Coronary artery (tissue), 2 donors: ENCODE results near the gene ETV6.
A peak's percentile ranks its signal among the peaks of the same experiment; 100 is the strongest.

Experiments
- DNase-seq: peaks from one replicate; pipeline ENCODE4 v3.0.0-alpha.2; 2017; ENCODE audit warnings: low spot score
- H3K27ac ChIP-seq, 2 donors: fragments of 200-600 bp; sonication (generic); one replicate each; pipeline ENCODE4 v1.5.1; 2016 to 2019
- H3K4me3 ChIP-seq: fragments of 200-600 bp; sonication (generic); 2 replicates; pipeline ENCODE4 v1.5.1; 2016; ENCODE audit warnings: mild to moderate bottlenecking, moderate library complexity
- TF ChIP-seq, protein P1 (sequence below): fragments of 200-600 bp; sonication (generic); IDR thresholded peaks from one replicate; pipeline ENCODE4 v1.5.1; 2019; ENCODE audit warnings: antibody characterized with exemption

Gene ETV6

DNA sequence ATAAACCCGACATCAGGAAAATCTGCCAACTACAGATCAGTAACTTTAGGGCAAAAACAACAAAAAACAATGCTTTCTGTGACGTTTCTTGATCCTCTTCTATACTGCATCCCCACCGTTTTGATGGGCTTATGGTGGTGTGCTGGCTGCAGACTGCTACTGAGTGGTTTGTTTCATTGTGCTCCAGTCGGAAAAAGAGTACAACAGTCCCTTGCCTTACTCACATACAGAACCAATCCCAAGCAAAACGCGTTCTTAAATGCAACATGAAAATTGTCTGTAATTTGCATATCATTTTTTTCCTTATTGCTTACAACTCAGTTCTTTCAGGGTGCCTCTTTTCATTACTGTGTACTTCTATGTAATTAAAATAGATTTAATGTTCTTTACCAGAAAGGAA is 2.3 kb downstream of the ETV6 start:
- TF ChIP-seq, protein P1, sequence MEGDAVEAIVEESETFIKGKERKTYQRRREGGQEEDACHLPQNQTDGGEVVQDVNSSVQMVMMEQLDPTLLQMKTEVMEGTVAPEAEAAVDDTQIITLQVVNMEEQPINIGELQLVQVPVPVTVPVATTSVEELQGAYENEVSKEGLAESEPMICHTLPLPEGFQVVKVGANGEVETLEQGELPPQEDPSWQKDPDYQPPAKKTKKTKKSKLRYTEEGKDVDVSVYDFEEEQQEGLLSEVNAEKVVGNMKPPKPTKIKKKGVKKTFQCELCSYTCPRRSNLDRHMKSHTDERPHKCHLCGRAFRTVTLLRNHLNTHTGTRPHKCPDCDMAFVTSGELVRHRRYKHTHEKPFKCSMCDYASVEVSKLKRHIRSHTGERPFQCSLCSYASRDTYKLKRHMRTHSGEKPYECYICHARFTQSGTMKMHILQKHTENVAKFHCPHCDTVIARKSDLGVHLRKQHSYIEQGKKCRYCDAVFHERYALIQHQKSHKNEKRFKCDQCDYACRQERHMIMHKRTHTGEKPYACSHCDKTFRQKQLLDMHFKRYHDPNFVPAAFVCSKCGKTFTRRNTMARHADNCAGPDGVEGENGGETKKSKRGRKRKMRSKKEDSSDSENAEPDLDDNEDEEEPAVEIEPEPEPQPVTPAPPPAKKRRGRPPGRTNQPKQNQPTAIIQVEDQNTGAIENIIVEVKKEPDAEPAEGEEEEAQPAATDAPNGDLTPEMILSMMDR: no peak
- Histone ChIP-seq H3K4me3 (peak overlapping the region; percentile 84), H3K27ac (peak overlapping the region; percentile 94 to 99)
- DNase-seq: no peak

DNA sequence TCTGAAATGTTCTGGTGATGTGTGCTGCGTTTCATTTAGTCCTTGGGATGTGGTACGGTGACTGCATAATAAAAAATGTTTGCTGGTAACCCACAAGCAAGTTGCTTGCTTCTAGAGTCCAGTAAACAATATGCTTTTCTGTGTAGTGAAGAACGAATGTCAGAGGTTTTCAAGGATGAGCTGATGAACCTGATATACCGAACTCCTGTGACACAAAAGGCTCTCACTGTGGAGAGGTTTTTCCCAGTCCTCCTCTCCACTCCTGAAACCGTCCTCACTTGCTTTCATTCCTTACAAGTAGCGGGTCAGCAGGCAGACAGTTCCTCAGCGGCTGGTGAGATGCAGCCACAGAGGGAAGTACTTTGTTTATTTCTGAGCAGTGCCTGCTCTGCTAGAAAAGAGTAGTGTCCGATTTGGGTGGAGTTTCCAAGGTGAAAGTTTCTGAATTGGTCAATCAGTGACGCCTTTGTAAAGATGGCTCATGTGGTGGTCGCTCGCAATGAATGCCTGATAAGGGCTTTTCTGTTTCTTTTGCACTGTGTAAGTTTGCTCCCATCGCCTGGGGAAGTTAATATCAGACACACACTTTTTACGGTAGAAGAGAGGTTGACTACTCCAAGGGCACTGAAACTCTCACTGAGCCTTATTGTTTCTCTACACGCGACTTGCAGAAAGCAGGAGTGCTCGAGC is 3.0 kb downstream of the ETV6 start:
- peak overlapping the region; percentile 94 to 99 for H3K27ac ChIP-seq
- DNase-seq: no peak
- peak overlapping the region; percentile 84 for H3K4me3 ChIP-seq
- TF ChIP-seq, protein P1: no peak

DNA sequence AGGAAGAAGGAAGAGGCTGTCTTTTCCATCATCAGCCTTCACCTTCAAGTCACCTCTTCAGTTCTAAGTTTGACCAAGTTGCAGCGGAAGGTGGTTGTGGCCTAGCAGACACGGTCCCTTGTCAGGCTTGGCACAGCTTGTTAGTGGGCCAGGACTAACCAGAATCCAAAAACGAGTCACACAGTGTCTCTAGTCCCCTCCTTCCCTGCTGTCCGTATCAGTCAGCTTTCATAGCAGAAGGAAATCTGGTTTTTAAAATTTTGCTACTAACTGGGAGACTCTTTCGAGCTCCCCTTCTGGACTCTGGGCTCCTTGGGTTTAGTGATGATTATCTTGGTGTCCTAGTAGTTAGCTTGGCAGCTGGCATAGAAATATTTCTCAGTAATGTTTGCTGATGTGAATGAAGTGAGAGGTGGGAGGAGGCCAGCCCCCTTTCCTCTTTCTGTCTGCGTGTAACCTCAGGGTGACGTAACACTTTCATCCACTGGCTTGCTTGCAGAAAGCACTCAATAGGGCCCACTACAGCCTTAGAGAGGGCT is 3.8 kb downstream of the ETV6 start:
- TF ChIP-seq, protein P1: no peak
- Histone ChIP-seq H3K27ac (peak overlapping the region; percentile 94 to 99), H3K4me3 (peak overlapping the region; percentile 84)
- DNase-seq: no peak

DNA sequence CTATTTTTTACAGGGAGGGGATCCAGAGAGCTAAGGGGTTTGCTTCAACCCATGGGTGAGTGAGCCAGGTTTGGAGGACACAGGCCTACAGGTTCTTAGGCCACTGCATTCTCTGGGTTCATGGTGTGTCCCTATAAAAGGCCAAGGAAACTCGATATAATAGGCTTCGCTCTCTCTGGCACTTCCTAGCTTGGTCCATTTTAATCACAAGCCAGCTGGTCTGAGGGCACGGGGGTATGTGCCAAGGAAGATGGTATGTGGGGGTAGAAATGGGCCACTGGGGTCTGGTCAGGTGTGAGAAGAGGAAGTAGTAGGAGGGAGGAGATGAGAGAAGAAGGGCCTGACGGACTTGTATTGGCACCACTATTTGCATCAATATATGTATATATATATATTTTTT is 4.9 kb downstream of the ETV6 start:
- no peak for DNase-seq
- Histone ChIP-seq H3K4me3 (no peak overlapping the region), H3K27ac (peak overlapping the region; percentile 48 to 64)
- TF ChIP-seq, protein P1: no peak

DNA sequence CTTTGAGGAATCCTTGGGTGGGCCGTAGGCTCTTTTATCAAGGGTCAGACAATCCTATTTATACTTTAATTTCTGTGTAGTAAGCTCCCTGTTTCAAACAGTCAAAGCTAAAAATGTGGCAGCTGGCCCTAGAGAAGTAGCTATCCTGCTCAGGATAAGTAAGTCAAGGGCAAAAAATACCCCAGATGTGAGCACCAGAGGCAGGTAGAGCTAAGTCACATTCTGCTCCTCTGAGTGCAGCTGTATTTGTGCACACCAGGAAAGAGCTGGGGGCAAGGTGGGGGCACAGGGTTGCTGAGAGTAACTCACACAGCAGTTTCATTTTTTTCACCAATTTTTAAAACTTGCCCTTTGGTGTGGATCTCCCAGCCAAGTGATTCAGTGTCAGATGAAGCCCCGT is 5.3 kb downstream of the ETV6 start:
- H3K27ac ChIP-seq: peak overlapping the region; percentile 48 to 64
- H3K4me3 ChIP-seq: no peak overlapping the region
- DNase-seq: no peak
- TF ChIP-seq, protein P1: no peak

DNA sequence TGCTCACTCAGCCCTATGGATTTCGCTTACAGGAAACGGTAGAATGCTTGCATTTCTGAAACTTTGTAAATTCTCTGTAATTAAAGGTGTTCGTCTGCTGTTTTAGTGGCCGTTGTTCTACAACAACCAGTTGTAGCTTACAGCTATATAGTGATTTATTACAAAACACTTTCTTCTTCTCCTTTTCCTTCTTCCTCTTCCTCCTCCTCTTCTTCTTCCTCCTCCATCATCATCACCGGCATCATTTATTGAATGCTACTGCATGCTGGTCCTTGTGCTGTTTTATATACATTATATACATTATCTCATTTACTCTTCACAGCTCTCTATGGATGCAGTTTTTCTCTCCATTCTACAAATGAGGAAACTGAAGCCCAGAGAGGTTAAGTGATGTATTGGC is 6.4 kb downstream of the ETV6 start:
- H3K4me3 ChIP-seq: peak overlapping the region; percentile 8
- no peak for DNase-seq
- TF ChIP-seq, protein P1: no peak
- H3K27ac ChIP-seq: peak overlapping the region in 1 of 2 donors; percentile 64

DNA sequence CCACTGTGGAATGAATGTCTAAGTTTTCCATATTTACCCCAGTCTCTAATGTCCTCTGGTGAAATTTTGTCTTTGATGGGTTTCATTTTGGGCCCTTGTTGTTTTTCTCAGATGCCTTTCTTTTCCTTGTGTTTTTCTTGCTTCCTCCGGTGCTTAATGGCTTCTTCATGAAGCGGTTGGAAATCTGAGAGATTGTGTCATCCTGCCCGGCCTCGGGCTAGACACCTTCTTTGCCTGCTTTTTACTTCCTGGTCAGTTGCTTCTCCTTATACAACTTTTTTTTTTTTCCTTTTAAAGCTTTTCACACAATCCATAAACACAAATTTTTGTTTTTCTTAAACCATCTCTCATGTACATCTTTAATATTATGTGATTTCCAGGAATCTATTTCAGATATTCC is 7.1 kb downstream of the ETV6 start:
- H3K4me3 ChIP-seq: no peak overlapping the region
- no peak overlapping the region for H3K27ac ChIP-seq
- TF ChIP-seq, protein P1: no peak
- no peak for DNase-seq
